Embryonic facial prominence (tissue), 1 donor: Measurements from ENCODE around the gene COLEC11.

Experiments used
- DNase-seq: peaks from one replicate; pipeline ENCODE4 v3.0.0-alpha.2; 2016; ENCODE audit errors: extremely low spot score

Gene COLEC11

DNA sequence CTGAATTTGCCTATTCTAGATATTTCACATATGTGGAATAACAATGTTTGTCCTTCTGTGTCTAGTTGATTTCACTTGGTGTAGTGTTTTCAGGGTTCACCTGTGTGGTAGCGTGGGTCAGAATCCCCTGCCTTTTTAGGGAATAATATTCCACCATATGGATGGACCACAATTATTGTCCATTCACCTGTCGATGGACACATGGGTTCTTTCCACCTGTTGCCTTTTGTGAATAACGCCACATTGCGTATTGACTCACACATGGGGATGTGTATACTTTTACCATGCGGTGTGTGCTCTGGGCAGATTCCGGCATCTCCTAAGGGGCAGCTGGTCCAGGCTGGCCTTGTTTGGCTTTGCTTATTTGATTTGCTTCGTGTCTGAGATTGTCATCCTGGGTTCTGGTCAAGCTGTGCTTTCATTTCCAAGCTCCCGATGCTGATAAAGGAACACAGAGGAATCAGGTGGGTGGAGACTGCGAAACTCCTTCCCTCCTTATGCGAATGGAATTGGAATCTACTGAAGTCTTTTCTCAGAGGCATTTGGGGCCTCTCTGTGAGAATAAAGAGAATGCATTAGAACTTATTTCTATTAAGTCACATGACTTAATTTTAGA lies 44.2 kb downstream of the COLEC11 start:
- DNase-seq, result no peak

DNA sequence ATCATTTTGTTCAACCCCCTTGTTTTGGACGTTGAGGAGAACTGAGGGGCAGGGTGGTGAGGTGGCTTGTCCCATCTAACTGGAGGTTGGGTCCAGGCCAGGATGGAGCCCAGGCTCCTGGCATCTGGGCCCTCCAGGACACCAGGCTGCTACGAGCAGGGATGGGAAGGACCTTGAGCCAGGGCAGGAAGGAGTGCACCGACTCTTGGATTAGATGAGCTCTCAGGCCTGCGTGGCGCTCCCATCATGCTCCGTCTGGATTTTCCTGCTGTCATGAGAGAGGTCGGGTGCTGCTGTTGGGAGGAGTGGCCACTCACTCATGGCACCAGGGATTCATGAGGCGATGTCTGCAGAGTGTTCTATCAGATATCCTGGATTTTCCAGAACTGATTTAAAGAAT lies 44.7 kb downstream of the COLEC11 start:
- no peak for DNase-seq

DNA sequence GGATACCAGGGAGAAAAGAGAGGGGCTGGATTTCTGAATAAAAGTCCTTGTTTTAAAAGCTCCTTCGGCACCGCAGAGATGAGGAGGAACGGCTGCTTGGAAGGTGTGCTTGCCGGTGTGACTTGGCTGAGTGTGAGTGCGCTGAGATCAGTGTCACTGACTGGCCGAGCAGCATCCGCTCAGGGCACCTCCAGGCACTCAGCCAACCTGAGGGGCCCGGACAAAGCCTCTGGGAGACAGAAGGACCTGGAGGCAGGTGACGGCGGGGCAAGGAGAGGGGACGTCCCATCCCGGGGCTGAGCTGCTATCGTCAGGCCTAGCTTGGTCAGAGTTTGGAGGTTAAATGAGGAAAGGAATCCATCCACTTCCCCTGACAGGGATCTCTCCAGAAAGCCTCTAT lies 46.3 kb downstream of the COLEC11 start:
- no peak for DNase-seq

DNA sequence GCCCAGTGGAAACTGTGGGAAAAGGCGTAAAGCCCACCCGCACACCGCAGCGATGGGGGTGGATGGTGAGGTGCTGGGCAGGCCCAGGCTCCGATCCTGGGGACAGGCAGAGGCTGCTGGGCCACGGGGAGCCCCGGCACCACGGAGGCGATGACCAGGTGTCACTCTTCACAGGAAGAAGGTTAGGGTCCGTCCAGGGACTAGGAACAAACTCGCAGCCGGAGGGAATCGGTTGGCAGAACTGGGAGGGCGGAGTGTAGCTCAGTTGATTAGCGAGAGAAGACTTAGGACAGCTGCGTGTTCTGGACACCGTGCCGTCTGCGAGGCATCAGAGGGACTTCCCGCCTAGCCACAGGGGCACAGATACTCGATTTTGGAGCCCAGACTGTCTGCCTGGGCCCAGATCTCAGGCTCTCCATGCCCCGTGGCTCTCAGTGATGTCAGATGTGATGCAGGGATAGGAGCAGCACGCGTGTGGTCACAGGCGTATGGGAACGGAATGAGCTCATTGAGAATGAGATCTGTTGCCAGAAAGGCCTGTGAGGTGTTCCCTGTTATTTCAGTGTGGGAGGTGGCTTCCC lies 47.0 kb downstream of the COLEC11 start:
- no peak for DNase-seq

DNA sequence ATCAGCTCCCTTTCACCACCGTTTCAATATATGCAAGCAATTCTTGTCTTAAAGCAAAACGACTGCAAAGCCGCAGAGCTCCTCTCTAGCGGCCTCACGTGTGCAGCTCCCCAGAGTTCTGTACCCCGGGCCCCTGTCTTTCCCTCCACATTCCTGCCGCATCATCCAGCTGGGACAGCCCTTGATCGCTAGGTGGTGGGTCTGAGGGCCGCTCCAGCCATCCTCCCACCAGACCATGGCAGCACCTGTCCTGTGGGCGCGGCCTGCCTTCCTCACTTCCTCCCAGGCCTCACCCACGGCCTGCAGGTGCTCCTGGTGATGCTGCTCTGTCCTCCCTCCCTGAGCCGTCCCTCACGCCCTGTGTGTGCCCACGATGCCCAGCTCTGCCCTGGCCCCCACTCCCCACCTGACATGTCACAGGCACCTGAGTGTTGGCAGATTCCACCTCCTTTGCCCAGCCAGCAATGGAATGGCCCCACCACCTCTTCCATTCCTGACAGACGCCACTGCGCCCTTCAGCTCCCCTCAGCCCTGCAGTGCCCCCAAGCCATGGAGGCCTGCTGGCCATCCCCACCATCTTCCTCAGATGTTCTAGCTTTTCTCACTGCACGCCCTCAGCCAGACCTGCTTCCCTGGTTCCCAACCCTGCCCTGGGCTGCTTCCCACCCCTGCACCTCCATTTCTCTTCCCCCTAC lies 47.8 kb downstream of the COLEC11 start:
- no peak for DNase-seq

DNA sequence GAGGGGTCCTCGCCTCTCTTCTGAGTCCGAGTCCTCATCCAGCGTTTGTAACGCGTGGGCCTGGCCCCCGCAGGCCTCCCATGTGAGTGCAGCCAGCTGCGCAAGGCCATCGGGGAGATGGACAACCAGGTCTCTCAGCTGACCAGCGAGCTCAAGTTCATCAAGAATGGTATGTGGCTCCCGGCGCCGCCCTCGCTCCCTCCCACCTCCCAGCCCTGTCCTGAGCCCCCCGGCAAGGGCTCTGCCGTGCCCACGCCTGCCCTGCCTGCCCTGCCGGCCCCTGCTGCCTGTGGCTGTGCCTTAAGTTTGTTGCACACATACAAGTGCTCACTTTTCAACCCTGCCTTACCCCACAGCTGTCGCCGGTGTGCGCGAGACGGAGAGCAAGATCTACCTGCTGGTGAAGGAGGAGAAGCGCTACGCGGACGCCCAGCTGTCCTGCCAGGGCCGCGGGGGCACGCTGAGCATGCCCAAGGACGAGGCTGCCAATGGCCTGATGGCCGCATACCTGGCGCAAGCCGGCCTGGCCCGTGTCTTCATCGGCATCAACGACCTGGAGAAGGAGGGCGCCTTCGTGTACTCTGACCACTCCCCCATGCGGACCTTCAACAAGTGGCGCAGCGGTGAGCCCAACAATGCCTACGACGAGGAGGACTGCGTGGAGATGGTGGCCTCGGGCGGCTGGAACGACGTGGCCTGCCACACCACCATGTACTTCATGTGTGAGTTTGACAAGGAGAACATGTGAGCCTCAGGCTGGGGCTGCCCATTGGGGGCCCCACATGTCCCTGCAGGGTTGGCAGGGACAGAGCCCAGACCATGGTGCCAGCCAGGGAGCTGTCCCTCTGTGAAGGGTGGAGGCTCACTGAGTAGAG lies 48.7 kb downstream of the COLEC11 start:
- DNase-seq, result no peak

DNA sequence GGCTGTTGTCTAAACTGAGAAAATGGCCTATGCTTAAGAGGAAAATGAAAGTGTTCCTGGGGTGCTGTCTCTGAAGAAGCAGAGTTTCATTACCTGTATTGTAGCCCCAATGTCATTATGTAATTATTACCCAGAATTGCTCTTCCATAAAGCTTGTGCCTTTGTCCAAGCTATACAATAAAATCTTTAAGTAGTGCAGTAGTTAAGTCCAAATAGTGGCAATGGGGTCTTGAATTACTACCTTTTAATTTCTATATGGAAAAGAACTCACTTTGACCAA lies 49.3 kb downstream of the COLEC11 start:
- DNase-seq, result no peak

DNA sequence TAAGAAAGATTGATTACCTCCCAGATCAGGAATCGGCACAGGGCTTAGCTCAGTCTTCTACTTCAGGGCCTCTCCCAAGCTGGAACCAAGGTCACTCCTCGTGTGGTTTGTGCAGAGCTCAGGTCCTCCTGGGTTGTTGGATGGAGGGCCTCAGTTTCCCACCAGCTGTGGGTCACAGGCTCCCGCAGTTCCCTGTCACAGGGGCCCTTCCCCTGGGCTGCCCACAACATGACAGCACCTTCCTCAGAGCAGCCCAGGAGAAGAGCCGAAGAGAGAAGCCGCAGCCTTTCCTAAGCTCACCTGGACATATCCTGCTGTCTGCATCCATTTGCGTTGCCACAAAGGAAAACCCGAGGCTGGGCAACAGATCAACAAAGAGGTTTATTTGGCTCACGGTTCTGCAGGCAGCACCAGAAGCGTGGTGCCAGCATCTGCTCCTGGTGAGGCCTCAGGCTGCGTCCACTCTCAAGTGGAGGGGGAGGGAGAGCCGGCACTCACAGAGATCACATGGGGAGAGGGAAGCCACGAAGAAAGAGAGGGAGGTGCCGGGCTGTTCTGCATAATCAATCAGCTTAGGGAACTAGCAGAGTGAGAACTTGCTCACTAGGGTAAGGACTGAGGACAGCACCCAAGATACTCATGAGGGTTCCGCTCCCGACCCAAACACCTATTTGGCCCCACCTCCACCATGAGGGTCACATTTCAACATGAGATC lies 50.1 kb downstream of the COLEC11 start:
- no peak for DNase-seq

DNA sequence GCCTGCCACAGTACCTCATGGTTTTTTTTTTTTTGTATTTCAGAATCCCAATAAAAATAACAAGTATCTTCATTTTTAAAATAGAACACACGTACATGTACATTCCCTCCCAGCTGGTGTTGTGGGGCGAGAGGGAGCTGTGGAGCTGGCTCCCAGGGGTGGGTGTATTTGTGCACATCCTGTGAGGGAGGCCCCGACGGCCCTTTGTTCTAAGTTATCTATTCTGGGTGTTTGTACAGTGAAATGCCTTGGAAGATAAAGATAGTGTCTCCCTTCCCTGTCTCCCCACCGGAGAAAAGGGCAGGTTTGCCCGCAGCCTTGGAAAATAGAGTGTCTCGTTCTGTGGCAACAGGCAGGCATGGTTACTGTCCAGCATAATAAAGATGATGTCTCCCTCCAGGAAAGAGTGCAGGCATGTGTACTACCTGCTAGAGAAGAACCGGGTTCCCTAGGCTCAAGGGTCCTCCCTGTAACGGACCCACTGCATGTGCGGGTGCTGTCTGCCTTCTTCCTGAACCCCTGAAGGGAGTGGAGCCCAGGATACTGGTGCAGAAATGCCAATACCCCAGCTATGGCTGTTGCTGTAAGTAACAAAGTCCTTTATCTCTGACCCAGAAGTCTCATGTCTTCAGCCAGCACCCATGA lies 51.0 kb downstream of the COLEC11 start:
- DNase-seq, result no peak

DNA sequence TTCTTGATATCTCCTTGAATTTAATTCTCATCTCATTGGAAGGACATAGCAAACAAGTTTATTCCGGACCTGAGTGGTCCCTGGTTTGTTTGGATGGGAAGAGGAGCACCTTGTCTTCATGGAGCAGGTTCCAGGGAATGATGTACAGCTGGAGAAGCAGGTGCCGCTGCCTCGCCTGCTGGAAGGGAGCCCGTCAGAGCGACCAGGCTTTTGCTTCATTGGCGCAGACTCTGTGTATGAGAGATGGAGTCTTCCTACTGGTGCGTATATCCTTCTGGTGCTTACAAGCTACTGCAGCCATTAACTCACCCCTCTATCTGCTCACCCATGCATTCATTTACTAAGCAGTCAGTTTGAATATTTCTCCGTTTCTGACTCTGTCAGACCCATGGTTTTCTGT lies 51.5 kb downstream of the COLEC11 start:
- no peak for DNase-seq

DNA sequence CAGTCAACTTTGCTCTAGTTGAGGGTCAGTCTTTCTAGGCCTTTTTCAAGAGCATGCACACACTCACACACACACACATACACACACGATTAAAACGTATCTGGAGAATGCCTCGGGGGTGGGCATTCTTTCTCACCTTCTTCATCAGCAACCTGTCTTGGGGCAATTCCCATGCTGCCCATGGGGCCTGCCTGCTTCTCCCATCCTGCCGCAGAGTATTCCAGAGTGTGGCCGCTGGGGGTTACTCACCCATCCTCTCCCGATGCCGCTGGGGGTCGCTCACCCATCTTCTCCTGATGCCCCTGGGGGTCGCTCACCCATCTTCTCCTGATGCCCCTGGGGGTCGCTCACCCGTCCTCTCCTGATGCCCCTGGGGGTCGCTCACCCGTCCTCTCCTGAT lies 52.3 kb downstream of the COLEC11 start:
- DNase-seq, result no peak

DNA sequence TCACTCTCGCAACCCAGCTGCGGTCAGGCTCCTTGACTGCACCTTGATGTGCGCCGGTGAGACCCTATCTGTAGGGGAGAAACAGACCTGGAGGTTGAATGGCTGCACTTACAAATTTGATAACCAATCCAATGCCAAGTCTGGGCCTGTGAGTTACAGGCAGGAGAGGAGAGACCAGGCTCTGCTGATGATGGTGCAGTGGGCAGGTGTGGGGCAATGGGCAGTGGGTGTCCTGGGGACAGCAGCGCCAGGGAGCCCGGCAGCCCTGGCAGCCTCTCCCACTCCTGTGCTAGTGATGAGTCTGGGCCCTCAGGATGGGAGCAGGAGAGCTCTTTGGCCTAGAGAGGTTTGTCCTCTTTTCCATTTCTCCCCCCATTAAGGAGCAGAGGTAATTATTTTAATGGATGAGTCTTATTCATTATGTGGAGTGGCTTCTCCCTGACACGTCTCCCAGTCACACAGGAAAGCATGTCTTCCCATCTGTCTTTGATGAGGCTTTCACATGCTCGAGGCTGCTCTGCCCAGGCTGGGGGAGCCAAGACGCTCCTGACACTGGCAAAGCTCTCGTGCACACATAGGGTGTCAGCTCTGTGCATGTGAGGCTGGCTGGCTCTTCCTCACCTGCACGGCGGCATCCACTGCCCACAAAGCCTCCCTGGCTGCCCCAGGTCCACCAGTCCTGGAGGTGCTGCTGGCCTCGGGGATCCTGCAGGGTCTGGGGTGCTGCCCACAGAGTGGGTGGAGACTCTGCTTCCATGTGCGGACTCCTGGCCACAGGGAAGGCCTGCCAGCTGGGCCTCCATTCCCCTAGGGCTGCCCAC lies 53.1 kb downstream of the COLEC11 start:
- DNase-seq, result no peak

DNA sequence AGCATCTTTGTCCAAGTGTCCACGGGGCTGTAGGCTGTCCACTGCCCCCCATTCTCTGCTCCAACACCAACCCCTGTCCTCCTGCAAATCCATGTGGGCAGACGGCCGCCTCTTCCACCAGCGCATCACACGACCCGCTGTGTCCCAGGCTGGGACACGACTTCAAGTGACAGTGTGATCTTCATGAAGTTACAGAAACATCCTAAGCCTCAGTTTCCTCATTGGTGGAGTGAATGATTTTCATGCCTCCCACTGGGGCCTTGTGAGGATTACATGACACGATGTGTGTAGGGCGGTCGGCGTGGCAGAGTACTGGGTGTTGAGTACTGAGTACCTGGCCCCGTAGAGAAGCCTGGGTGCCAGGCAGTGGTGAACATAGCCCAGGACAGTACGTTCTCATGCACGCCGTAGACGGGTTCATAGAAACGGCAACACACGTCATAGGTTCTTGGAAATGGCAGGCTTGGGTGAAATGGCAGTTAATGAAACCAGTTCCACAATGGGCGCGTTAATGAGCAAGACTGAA lies 53.8 kb downstream of the COLEC11 start:
- no peak for DNase-seq

DNA sequence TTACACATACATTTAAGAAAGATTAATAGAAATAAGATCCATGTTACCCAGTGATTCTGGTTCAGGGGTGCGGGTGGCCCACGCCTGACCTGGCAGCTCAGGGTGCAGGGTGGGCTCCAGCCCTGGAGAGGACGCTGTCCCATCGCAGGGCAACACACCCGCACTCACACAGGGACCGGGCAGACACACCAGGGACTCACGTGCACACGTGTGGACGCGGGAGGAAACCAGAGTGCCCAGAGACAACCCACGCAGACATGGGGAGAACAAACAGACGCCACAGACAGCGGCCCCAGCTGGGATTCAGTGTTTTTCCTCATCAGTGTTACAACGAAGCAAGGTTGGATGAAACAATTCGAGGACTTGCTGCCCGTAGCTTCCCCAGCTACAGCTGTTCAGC lies 54.7 kb downstream of the COLEC11 start:
- no peak for DNase-seq

DNA sequence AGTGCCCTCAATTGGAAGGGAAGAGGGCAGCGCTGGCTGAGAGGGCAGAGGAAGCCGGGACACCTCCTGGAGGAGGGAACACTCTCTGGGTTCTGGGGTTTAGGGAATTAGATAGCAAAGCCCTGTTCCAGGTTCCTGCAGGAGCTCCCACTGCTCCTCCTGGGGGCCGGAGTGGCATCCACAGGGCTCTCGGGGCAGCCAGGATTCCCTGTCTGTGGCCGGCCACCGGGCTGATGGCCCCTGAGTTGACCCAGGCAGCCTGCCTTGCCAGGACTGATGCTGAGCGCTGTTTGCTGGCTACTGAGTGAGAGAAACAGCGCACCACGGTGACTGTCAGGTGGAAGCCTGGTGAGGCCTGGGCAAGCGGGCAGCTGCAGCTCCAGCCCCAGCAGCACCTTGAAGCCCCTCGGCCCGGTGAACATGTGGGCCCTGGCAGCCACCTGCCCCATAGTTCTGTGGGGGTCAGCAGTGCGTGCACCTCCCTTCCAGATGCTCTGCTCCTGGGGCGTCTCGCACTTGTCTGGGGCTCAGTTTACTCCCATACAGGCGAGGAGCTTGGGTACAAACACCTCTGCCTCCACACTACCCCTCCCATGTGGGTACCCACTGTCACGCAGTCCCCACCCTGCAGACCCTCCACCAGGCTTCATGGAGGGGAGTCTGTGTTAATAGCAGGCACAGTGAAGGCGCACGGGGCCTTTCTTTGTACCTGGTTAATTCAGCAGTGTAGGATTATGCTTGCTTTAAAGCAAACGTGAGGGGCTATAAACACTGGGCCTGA lies 55.4 kb downstream of the COLEC11 start:
- DNase-seq, result no peak

DNA sequence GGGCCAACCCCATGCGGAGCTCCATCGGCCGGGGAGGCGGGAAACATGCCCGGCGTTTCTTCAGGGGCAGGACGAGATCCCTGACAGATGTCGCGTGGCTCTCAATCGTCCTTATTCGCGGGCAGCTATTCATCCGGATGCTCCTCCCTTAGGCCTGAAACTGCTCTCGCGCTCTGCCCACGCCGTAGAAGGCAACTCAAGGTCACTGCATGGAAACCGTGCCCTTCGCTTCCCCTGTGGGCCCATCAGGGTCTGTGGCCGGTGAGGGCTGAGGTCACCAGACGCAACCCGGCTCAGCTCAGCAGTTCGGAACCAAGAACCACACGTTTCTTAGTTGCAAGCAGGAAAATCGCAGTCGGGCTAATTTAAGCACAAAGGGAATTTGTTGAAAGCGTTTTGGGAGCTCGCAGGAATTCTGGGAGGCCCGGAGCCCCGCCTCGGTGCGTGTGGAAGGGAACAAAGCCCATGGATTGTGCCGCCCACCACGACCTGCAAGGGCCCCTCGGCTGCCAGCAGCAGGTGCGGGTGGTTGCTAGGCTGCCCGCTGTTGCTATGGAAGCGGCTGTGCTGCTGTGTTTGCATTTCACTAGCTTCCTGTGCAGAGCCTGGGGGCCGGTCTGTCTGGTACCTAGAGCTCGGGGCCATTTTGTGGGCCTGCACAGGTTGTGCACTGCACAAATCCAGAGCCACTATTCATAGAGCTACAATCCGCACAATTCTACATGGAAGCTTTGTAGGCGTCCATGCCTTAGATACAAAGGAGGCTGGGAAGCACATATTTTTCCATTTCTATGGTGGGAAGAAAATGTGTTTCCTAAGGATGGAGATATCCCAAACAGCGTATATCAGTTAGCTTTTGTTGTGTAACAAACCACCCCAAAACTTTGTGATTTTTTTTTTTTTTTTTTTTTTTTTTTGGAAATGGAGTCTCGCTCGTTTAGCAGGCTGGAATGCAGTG lies 57.1 kb downstream of the COLEC11 start:
- peak; percentile 46 for DNase-seq

DNA sequence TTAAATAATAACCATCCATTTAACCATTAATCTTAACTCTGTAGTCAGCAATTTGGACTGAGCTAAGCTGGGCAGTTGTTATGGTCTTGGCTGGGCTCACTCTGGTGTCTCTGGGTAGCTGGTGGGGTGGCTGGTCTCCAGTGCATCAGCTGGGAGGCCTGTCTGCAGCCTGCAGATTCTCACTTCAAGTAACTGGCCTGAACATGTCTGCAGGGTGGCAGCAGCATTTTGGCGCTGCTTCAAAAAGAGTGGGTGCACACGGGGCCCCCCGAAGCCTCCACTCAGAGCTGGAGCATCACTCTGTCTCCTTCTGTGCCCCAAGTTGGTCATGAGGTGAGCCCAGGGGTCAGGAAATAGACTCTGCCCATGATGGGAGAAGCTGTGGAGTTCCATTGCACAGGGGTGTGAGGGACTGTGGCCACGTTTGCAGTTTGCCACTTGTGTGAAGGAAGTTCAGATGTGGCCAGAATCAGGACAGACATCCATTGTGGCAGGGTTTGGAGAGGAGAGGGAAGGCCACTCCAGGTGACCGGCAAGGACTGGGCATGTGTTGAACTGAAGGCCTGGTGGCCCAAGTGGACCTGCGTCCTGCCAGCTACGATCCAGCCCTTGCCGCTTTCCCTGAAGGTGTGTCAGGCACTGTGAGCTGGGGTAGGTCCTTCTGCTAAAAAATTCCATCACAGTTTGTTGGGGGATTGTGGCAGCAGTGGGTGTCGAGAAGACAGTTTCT lies 58.1 kb downstream of the COLEC11 start:
- DNase-seq, result no peak

DNA sequence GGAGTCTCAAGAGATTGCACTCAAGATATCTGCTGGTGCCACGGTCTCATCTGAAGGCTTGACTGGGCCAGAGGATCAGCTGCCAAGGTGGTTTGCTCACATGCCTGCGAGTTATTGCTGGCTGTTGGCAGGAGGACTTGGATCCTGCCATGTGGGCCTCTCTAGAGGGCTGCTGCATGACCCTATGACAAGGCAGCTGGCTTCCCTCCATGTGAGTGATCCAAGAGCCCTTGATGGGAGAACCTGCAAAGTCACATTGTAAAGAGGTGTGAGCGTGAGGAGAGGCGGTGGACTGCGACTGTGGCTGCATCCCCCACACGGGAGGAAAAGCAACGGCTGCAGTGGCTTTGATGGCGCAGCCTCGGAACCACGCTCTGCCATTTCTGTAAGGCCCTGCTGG lies 59.1 kb downstream of the COLEC11 start:
- no peak for DNase-seq
